ENCODE results near the gene AQR. TPM values are rescaled to one million over a fixed set of nuclear protein-coding genes. Genes with fewer than 3 reads are reported as not detected.
"Not testable (repeated sequence)": the region's sequence is repeated elsewhere in the genome, so short reads cannot be mapped to it uniquely, and the experiment has no call there.

Gene AQR
- total RNA-seq, 2 experiments from 2014 or later: 35.5 to 36.4 TPM

DNA sequence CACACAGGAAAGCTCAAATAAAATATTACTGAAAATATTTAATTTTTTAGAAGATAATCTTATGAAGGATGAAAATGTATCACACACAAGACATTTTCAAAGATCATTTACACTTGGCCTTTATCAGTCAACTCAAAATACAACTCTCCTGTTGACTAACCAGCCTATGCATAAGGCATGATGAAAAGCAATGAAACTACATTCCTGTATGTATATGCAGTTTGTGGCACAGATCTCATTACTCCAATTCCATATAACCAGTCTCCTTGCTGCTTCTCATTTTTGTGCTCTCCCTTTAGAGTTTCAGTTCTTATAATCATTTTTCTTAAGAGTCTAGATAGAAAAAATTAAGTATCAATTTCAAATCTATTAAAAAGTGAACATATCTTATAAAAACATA is 25.8 kb downstream of the AQR start:
- no peaks in the 10 kb centered on the region for H3K4me1 Mint-ChIP-seq (ENCODE audit: low read depth)
- POLR2A ChIA-PET: interaction anchor here (1.5 kb wide), 1 partner anchor 26 kb away, joined by 5 read pairs; the partner anchor contains the start of gene AQR
- H3K4me3 Mint-ChIP-seq: no peak overlapping the region
- no peak for ATAC-seq
- H3K27ac Mint-ChIP-seq: no peak overlapping the region
- TF ChIP-seq, protein P1, sequence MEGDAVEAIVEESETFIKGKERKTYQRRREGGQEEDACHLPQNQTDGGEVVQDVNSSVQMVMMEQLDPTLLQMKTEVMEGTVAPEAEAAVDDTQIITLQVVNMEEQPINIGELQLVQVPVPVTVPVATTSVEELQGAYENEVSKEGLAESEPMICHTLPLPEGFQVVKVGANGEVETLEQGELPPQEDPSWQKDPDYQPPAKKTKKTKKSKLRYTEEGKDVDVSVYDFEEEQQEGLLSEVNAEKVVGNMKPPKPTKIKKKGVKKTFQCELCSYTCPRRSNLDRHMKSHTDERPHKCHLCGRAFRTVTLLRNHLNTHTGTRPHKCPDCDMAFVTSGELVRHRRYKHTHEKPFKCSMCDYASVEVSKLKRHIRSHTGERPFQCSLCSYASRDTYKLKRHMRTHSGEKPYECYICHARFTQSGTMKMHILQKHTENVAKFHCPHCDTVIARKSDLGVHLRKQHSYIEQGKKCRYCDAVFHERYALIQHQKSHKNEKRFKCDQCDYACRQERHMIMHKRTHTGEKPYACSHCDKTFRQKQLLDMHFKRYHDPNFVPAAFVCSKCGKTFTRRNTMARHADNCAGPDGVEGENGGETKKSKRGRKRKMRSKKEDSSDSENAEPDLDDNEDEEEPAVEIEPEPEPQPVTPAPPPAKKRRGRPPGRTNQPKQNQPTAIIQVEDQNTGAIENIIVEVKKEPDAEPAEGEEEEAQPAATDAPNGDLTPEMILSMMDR (IDR thresholded peaks at IDR 0.05): no peak
- H3K27me3 Mint-ChIP-seq: no peaks in the 10 kb centered on the region
- H3K36me3 Mint-ChIP-seq (ENCODE audit: low read depth): peaks cover 16% of the 10 kb centered on the region
- intact Hi-C loops (cut with micrococcal nuclease): no loop called here
- no peaks in the 10 kb centered on the region for H3K9me3 Mint-ChIP-seq
- no peak for DNase-seq
- CTCF ChIA-PET: interaction anchor here (0.6 to 1.4 kb wide), 5 partner anchors 9 to 333 kb away, joined by 3 to 7 read pairs (median 3); partner anchors contain the start of gene AQR

DNA sequence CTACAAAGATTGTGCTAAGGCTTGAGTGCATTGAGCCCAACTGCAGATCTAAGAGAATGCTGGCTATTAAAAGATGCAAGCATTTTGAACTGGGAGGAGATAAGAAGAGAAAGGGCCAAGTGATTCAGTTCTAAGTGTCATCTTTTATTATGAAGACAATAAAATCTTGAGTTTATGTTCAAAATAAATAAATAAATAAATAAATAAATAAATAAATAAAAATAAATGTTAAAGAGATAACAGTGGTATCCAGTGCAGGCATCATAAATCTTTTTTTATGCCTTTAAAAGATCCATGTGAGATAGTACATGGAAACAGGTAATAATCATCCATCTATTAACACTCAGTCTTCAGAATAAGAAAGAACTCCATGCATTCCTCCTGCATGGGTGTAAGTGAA is 26.3 kb downstream of the AQR start:
- H3K27me3 Mint-ChIP-seq; intact Hi-C loops (cut with micrococcal nuclease); H3K9me3 Mint-ChIP-seq; H3K27ac Mint-ChIP-seq; DNase-seq; H3K4me3 Mint-ChIP-seq; ATAC-seq; POLR2A ChIA-PET; H3K4me1 Mint-ChIP-seq (ENCODE audit: low read depth): not testable (repeated sequence)
- H3K36me3 Mint-ChIP-seq (ENCODE audit: low read depth): peaks cover 14% of the 10 kb centered on the region
- CTCF ChIA-PET: interaction anchor here (0.6 to 1.3 kb wide), 3 partner anchors 10 to 333 kb away, joined by 3 read pairs; partner anchors contain the start of gene AQR

DNA sequence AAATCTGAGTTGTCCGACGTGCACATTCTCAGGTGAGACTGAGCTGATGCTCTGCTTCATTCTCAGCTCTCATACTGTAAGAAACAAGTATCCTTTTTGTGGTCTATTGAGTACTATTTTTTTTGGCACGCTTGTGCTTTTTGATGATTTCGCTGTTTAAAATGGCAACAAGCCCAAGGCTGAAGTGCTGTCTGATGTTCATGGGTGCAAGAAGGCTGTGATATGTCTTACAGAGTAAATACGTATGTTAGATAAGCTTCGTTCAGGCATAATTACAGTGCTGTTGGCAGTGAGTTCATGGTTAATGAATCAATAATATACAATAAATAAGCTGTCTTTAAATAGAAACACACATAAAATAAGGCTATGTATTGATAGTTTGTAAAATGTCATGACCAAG is 27.2 kb downstream of the AQR start:
- TF ChIP-seq, protein P1 (IDR thresholded peaks at IDR 0.05): no peak
- intact Hi-C loops (cut with micrococcal nuclease): no loop called here
- DNase-seq (no peak), ATAC-seq (no peak)
- no peak overlapping the region for H3K27ac Mint-ChIP-seq
- no peaks in the 10 kb centered on the region for H3K4me1 Mint-ChIP-seq (ENCODE audit: low read depth)
- H3K27me3 Mint-ChIP-seq: no peaks in the 10 kb centered on the region
- ChIA-PET CTCF (interaction anchor here (1.3 kb wide), 1 partner anchor 27 kb away, joined by 3 read pairs; the partner anchor contains the start of gene AQR), POLR2A (interaction anchor here (0.7 to 1.3 kb wide), 2 partner anchors 25 to 45 kb away, joined by 3 to 5 read pairs; partner anchors contain the start of gene ZNF770)
- no peak overlapping the region for H3K4me3 Mint-ChIP-seq
- no peaks in the 10 kb centered on the region for H3K9me3 Mint-ChIP-seq
- peaks cover 14% of the 10 kb centered on the region for H3K36me3 Mint-ChIP-seq (ENCODE audit: low read depth)

DNA sequence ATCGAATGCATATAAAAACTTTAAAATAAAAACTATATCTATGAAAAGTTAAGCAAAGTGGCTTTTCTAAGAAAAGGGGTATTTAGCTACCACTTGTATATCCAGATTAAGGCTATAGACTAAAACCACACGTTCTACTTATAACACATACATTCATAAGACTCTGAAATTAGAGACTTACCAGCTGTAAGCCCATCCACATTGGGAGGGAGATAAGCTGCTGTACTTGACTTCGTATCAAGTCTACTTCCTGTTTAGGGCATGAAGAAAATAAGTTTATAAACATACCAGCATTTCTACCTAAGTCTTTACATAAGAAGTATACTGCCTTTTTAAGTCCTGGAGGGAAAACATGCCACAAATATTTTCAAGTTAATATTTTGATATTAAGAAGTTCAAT is 27.7 kb downstream of the AQR start:
- intact Hi-C loops (cut with micrococcal nuclease): no loop called here
- H3K27ac Mint-ChIP-seq: no peak overlapping the region
- DNase-seq (no peak), ATAC-seq (no peak)
- TF ChIP-seq, protein P1 (IDR thresholded peaks at IDR 0.05): no peak
- H3K9me3 Mint-ChIP-seq: no peaks in the 10 kb centered on the region
- H3K4me1 Mint-ChIP-seq (ENCODE audit: low read depth): no peaks in the 10 kb centered on the region
- ChIA-PET POLR2A (interaction anchor here (0.7 to 1.3 kb wide), 2 partner anchors 26 to 46 kb away, joined by 3 to 5 read pairs; partner anchors contain the start of gene ZNF770), CTCF (interaction anchor here (0.8 to 0.9 kb wide), 3 partner anchors 21 to 35 kb away, joined by 3 read pairs; partner anchors contain the start of gene AQR)
- no peaks in the 10 kb centered on the region for H3K27me3 Mint-ChIP-seq
- H3K36me3 Mint-ChIP-seq (ENCODE audit: low read depth): peaks cover 14% of the 10 kb centered on the region
- H3K4me3 Mint-ChIP-seq: no peak overlapping the region

DNA sequence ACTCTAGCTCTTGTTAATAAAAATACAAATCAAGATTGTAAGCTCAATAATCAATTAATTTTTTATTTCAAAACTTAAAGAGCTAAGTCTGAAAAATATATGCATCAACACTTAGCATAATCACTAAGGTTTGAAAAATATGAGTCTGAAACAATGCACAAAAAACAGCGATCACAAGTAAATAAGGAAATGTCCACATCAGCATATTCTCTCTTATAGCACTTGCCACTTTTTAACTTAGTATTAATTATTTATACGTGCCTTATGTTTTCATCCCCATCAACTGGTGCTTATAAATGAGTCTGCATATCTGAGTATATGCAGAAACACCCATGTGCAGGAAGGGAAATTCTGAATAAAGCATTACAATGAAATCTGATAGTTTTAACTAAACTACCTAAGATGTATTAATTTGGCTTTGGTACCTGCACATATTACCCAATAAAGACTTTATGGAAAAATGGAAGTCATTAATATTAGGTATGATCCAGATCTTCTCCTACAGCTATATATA is 28.3 kb downstream of the AQR start:
- DNase-seq: no peak
- ATAC-seq: no peak
- no peak overlapping the region for H3K4me3 Mint-ChIP-seq
- H3K4me1 Mint-ChIP-seq (ENCODE audit: low read depth): no peaks in the 10 kb centered on the region
- intact Hi-C loops (cut with micrococcal nuclease): no loop called here
- TF ChIP-seq, protein P1 (IDR thresholded peaks at IDR 0.05): no peak
- ChIA-PET POLR2A (interaction anchor here (1.3 kb wide), 1 partner anchor 46 kb away, joined by 5 read pairs; the partner anchor contains the start of gene ZNF770), CTCF (interaction anchor here (0.8 to 0.9 kb wide), 3 partner anchors 21 to 36 kb away, joined by 3 read pairs; partner anchors contain the start of gene AQR)
- H3K27me3 Mint-ChIP-seq: no peaks in the 10 kb centered on the region
- H3K36me3 Mint-ChIP-seq (ENCODE audit: low read depth): peaks cover 15% of the 10 kb centered on the region
- no peaks in the 10 kb centered on the region for H3K9me3 Mint-ChIP-seq
- H3K27ac Mint-ChIP-seq: no peak overlapping the region

All from activated CD8-positive, alpha-beta T cell treated with anti-CD3 and anti-CD28 coated beads for 36 hours (primary cell).